WTC11 (cell line): ENCODE data around the gene MYO19. TPM values are rescaled to one million over a fixed set of nuclear protein-coding genes. Genes with fewer than 3 reads are reported as not detected.
"Not testable (repeated sequence)": the region's sequence is repeated elsewhere in the genome, so short reads cannot be mapped to it uniquely, and the experiment has no call there.

Experiments used
- ATAC-seq: fragments of 200-7000 bp; cut with Tn5 transposase; 2 replicates; pipeline ENCODE4 v1.10.0; 2021; ENCODE audit warnings: mild to moderate bottlenecking, moderate library complexity
- CTCF ChIA-PET: fragments of 300-600 bp; sonication (Branson Sonifier 250); formaldehyde crosslinking; loops from one replicate; lab custom pipeline; 2021; ENCODE audit warnings: antibody characterized with exemption; lab: Charles Lee
- POLR2A ChIA-PET: fragments of 350-600 bp; sonication (Branson Sonifier 250); formaldehyde crosslinking; loops from one replicate; lab custom pipeline; 2021; ENCODE audit warnings: antibody characterized with exemption; lab: Charles Lee
- DNase-seq: peaks from one replicate; pipeline ENCODE4 v3.0.0; 2021; ENCODE audit warnings: low spot score
- H3K27ac Mint-ChIP-seq: 2 replicates; pipeline ENCODE4 v1.8.0; 2021; ENCODE audit warnings: mixed read lengths
- H3K27me3 Mint-ChIP-seq: 2 replicates; pipeline ENCODE4 v1.8.0; 2021; ENCODE audit warnings: low read depth, mild to moderate bottlenecking, moderate library complexity, mixed read lengths
- H3K36me3 Mint-ChIP-seq: 2 replicates; pipeline ENCODE4 v1.8.0; 2021; ENCODE audit warnings: mixed read lengths
- H3K4me1 Mint-ChIP-seq: 2 replicates; pipeline ENCODE4 v1.8.0; 2022; ENCODE audit warnings: mixed read lengths
- H3K4me3 Mint-ChIP-seq: 2 replicates; pipeline ENCODE4 v1.8.0; 2021; ENCODE audit warnings: mild to moderate bottlenecking, moderate library complexity, mixed read lengths
- H3K9me3 Mint-ChIP-seq: 2 replicates; pipeline ENCODE4 v1.8.0; 2021; ENCODE audit warnings: mixed read lengths
- CREM ChIP-seq: sonication (generic); formaldehyde crosslinking; IDR thresholded peaks from 2 replicates; pipeline ENCODE4 v1.8.1; 2022; ENCODE audit warnings: mild to moderate bottlenecking, missing genetic modification reagents, moderate library complexity
- FOXK1 ChIP-seq: sonication (generic); formaldehyde crosslinking; IDR thresholded peaks from 2 replicates; pipeline ENCODE4 v1.8.0; 2022; ENCODE audit warnings: mild to moderate bottlenecking, moderate library complexity, missing genetic modification reagents
- GABPB1 ChIP-seq: sonication (generic); formaldehyde crosslinking; IDR thresholded peaks from 2 replicates; pipeline ENCODE4 v1.8.1; 2023; ENCODE audit warnings: mild to moderate bottlenecking, missing genetic modification reagents
- JAZF1 ChIP-seq: fragments of 250-450 bp; sonication (Bioruptor Pico); IDR thresholded peaks from 2 replicates; pipeline ENCODE4 v1.9.0; 2021; ENCODE audit warnings: moderate library complexity, mild to moderate bottlenecking, inconsistent platforms
- OVOL2 ChIP-seq: fragments of 250-450 bp; sonication (Bioruptor Pico); IDR thresholded peaks from 2 replicates; pipeline ENCODE4 v1.9.0; 2021; ENCODE audit warnings: mild to moderate bottlenecking, borderline replicate concordance
- RELA ChIP-seq: sonication (generic); formaldehyde crosslinking; IDR thresholded peaks from 2 replicates; pipeline ENCODE4 v1.8.1; 2022; ENCODE audit warnings: missing genetic modification reagents, mild to moderate bottlenecking, borderline replicate concordance
- TCF7 ChIP-seq: sonication (generic); formaldehyde crosslinking; IDR thresholded peaks from 2 replicates; pipeline ENCODE4 v1.8.0; 2022; ENCODE audit warnings: mild to moderate bottlenecking, low read depth, missing genetic modification reagents, moderate library complexity
- ZBTB21 ChIP-seq: sonication (generic); formaldehyde crosslinking; IDR thresholded peaks from 2 replicates; pipeline ENCODE4 v1.8.1; 2023; ENCODE audit warnings: mild to moderate bottlenecking, missing genetic modification reagents, borderline replicate concordance
- ZNF396 ChIP-seq: fragments of 250-450 bp; sonication (Bioruptor Pico); IDR thresholded peaks from 2 replicates; pipeline ENCODE4 v1.8.0; 2021; ENCODE audit warnings: mild to moderate bottlenecking, moderate library complexity, borderline replicate concordance
- ZNF416 ChIP-seq: fragments of 250-450 bp; sonication (Bioruptor Pico); IDR thresholded peaks from 2 replicates; pipeline ENCODE4 v1.9.0; 2021; ENCODE audit warnings: mild to moderate bottlenecking, inconsistent platforms
- ZNF423 ChIP-seq: fragments of 250-450 bp; sonication (Bioruptor Pico); IDR thresholded peaks from 2 replicates; pipeline ENCODE4 v2.1.2; 2022; ENCODE audit warnings: mild to moderate bottlenecking, moderate library complexity
- ZNF671 ChIP-seq: fragments of 250-450 bp; sonication (Bioruptor Pico); IDR thresholded peaks from 2 replicates; pipeline ENCODE4 v1.8.0; 2021; ENCODE audit warnings: mild to moderate bottlenecking
- total RNA-seq: library from RNA; stranded (reverse); gene quantifications from 3 replicates; pipeline ENCODE4 v1.2.3, GENCODE V29; 2021
- TF ChIP-seq, protein P1 (sequence below): fragments of 250-450 bp; sonication (Bioruptor Pico); IDR thresholded peaks from 2 replicates; pipeline ENCODE4 v1.9.0; 2021; ENCODE audit warnings: mild to moderate bottlenecking
- TF ChIP-seq, protein P2 (sequence below): sonication (generic); formaldehyde crosslinking; IDR thresholded peaks from 2 replicates; pipeline ENCODE4 v1.8.0; 2022; ENCODE audit warnings: mild to moderate bottlenecking, missing genetic modification reagents
- TF ChIP-seq, protein P3 (sequence below): sonication (generic); formaldehyde crosslinking; IDR thresholded peaks from 2 replicates; pipeline ENCODE4 v1.8.1; 2023; ENCODE audit warnings: mild to moderate bottlenecking, missing genetic modification reagents
- TF ChIP-seq, protein P4 (sequence below): sonication (generic); formaldehyde crosslinking; IDR thresholded peaks from 2 replicates; pipeline ENCODE4 v1.8.1; 2022; ENCODE audit warnings: low read depth, missing genetic modification reagents, borderline replicate concordance
- TF ChIP-seq, protein P5 (sequence below): sonication (generic); formaldehyde crosslinking; IDR thresholded peaks from 2 replicates; pipeline ENCODE4 v1.8.0; 2023; ENCODE audit warnings: mild to moderate bottlenecking, missing genetic modification reagents

MYO19 gene
- total RNA-seq, 1 experiment from 2014 or later = 146 TPM

DNA sequence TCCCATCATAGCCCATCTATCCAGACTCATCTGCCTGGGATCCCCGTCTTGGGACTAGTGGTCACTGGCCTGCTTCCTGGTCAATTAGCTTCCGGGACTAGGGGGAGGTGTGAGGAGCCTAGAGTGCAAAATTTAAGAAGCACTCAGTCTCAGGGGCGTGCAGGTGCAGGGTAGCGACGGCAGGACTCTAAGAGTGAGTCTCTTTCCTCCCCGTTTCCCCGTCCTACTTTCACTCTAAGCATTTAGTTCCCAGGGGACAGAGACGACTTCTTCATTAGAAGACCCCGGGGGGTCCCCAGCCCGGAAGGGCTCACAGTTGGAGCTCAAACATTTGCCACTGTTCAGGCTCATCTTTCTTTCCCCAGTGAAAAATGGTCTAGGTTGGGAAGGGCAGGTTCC is 48.9 kb downstream of the MYO19 start:
- H3K36me3 Mint-ChIP-seq = no peaks in the 10 kb centered on the region; the same call in 1 of the 2 replicates
- ATAC-seq = no peak; the same call in 1 of the 2 replicates
- DNase-seq = peak; percentile 31
- H3K27me3 Mint-ChIP-seq = peaks cover 53% of the 10 kb centered on the region
- POLR2A ChIA-PET = interaction anchor here (0.6 kb wide), 2 partner anchors 564 to 603 kb away, joined by 7 to 9 read pairs; no protein-coding TSS in a partner anchor
- H3K4me1 Mint-ChIP-seq = peaks cover 29% of the 10 kb centered on the region
- no peaks in the 10 kb centered on the region for H3K9me3 Mint-ChIP-seq
- no peak for TF ChIP-seq OVOL2
- 0 out of 2 replicates have a peak, but pooled peaks have one; percentile 25 for TF ChIP-seq ZNF423 (CRISPR knock-in tag)
- CTCF ChIA-PET = interaction anchor here (1.2 to 1.4 kb wide), 5 partner anchors 48 to 517 kb away, joined by 3 to 9 read pairs (median 4); partner anchors contain the start of genes MYO19 and PIGW
- peak overlapping the region; percentile 100 for H3K27ac Mint-ChIP-seq
- H3K4me3 Mint-ChIP-seq = peak overlapping the region; percentile 99

DNA sequence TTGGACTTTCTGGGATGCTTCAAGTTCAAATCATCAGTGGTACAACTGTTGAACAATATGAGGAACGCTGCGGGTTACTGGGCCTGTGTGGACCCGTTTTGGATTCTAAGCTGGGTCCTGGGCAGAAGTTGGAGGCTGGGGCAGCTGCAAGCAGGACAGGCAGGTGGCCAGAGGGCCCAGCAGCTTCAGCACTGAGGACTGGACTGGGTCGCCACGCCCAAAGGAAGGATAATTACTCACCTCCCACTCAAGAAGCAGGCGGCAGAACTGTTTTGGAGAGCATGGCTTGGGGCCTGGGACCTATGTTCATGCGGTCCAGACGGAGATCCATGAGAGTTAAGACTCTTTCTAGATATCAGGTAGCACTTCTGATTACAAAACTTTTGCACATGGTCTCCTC is 49.6 kb downstream of the MYO19 start:
- Mint-ChIP-seq H3K4me3 (peak overlapping the region; percentile 99; the same call in 1 of the 2 replicates), H3K27me3 (peaks cover 60% of the 10 kb centered on the region), H3K36me3 (no peaks in the 10 kb centered on the region; the same call in 1 of the 2 replicates), H3K4me1 (peaks cover 29% of the 10 kb centered on the region), H3K27ac (no peak overlapping the region), H3K9me3 (no peaks in the 10 kb centered on the region)
- ChIA-PET CTCF (interaction anchor here (1.2 to 1.3 kb wide), 2 partner anchors 107 to 503 kb away, joined by 3 read pairs; no protein-coding TSS in a partner anchor), POLR2A (no interaction called here)
- DNase-seq (no peak), ATAC-seq (no peak)
- TF ChIP-seq OVOL2 (no peak), RELA (CRISPR knock-in tag) (no peak), ZNF396 (CRISPR knock-in tag) (no peak), TCF7 (CRISPR knock-in tag) (no peak)
- TF ChIP-seq, protein P1, sequence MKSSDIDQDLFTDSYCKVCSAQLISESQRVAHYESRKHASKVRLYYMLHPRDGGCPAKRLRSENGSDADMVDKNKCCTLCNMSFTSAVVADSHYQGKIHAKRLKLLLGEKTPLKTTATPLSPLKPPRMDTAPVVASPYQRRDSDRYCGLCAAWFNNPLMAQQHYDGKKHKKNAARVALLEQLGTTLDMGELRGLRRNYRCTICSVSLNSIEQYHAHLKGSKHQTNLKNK (CRISPR knock-in tag) = no peak
- TF ChIP-seq, protein P2, sequence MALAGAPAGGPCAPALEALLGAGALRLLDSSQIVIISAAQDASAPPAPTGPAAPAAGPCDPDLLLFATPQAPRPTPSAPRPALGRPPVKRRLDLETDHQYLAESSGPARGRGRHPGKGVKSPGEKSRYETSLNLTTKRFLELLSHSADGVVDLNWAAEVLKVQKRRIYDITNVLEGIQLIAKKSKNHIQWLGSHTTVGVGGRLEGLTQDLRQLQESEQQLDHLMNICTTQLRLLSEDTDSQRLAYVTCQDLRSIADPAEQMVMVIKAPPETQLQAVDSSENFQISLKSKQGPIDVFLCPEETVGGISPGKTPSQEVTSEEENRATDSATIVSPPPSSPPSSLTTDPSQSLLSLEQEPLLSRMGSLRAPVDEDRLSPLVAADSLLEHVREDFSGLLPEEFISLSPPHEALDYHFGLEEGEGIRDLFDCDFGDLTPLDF = no peak

DNA sequence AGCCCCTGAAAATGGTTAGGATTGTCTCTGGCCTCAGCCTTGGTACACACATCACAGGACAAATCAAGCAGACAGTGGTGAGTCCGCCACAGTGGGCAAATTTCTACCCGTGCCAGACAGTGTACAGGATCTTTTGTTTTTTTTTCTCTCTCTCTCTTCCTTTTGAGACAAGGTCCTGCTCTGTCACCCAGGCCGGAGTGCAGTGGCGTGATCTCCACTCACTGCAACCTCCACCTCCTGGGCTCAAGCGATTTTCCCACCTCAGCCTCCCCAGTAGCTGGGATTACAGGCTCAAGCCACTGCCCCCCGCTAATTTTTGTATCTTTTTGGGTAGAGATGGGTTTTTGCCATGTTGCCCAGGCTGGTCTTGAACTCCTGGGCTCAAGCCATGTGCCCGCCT is 50.6 kb downstream of the MYO19 start:
- ATAC-seq, H3K36me3 Mint-ChIP-seq, DNase-seq, POLR2A ChIA-PET, H3K27ac Mint-ChIP-seq, H3K9me3 Mint-ChIP-seq, H3K4me3 Mint-ChIP-seq: not testable (repeated sequence)
- CTCF ChIA-PET = interaction anchor here (1.5 to 2.0 kb wide), 3 partner anchors 359 to 553 kb away, joined by 7 to 15 read pairs (median 8); partner anchors contain the start of genes CCL16 and RDM1
- peaks cover 29% of the 10 kb centered on the region for H3K4me1 Mint-ChIP-seq
- peaks cover 64% of the 10 kb centered on the region for H3K27me3 Mint-ChIP-seq

DNA sequence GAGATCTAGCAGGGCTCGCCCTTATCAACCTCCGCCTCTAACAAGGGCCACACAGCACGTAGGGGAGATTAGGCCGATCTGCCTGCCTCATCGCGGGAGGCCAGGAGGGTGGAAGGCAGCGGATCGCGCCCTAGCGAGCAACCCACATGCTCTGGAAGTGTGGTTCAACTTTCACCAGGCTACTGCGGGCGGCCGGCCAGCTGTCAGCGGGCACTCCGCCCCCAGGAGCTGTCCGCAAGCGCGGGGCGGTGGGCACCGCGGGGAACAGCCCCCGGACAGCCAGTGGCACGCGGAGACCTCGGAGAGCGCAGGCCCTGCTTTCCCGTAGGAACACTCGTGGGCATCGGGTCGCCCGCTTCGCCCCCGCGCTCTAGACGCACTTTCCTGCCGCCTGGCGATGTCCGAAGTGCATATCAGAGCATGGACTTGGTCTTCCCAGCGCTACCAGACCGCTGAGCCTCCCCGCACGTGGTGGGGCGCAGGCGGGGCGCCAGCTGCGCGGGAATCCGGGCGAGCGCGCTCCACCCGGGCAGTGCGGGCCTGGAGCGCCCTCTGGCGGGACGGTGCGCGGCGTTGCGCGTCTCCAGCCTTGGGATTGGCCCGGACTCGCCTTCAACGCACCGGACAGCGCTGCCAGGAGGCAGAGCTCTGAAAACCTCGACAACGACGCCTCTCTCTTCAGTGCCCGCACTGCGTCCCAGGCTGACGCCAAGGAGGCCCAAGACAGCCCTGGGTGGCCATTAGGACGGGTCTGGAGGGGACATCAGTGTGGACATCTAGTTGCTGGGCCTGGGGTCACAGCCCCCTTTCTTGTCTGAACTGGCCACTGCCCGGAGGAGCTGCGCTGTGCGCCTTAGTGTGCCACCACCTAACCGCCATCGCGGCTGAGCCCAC is 51.8 kb downstream of the MYO19 start:
- Mint-ChIP-seq H3K4me3 (peak overlapping the region; percentile 35), H3K27ac (no peak overlapping the region), H3K27me3 (peaks cover 64% of the 10 kb centered on the region), H3K4me1 (peaks cover 29% of the 10 kb centered on the region), H3K36me3 (no peaks in the 10 kb centered on the region; the same call in 1 of the 2 replicates), H3K9me3 (no peaks in the 10 kb centered on the region)
- POLR2A ChIA-PET = no interaction called here
- DNase-seq (peak; percentile 93), ATAC-seq (peak; percentile 82)
- CTCF ChIA-PET = interaction anchor here (0.5 to 2.9 kb wide), 32 partner anchors 11 to 719 kb away, joined by 3 to 24 read pairs (median 4); partner anchors contain the start of genes CCL16, MRM1, MYO19 and PIGW
- TF ChIP-seq ZNF416 (CRISPR knock-in tag) (peak; percentile 90), ZBTB21 (CRISPR knock-in tag) (peak; percentile 96), FOXK1 (peak; percentile 99), GABPB1 (CRISPR knock-in tag) (peak; percentile 84), JAZF1 (no peak), ZNF671 (no peak), CREM (peak; percentile 94)
- TF ChIP-seq, protein P3, sequence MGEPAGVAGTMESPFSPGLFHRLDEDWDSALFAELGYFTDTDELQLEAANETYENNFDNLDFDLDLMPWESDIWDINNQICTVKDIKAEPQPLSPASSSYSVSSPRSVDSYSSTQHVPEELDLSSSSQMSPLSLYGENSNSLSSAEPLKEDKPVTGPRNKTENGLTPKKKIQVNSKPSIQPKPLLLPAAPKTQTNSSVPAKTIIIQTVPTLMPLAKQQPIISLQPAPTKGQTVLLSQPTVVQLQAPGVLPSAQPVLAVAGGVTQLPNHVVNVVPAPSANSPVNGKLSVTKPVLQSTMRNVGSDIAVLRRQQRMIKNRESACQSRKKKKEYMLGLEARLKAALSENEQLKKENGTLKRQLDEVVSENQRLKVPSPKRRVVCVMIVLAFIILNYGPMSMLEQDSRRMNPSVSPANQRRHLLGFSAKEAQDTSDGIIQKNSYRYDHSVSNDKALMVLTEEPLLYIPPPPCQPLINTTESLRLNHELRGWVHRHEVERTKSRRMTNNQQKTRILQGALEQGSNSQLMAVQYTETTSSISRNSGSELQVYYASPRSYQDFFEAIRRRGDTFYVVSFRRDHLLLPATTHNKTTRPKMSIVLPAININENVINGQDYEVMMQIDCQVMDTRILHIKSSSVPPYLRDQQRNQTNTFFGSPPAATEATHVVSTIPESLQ (CRISPR knock-in tag) = peak; percentile 77; the same call in 1 of the 2 replicates
- TF ChIP-seq, protein P2 = peak; percentile 99
- TF ChIP-seq, protein P4, sequence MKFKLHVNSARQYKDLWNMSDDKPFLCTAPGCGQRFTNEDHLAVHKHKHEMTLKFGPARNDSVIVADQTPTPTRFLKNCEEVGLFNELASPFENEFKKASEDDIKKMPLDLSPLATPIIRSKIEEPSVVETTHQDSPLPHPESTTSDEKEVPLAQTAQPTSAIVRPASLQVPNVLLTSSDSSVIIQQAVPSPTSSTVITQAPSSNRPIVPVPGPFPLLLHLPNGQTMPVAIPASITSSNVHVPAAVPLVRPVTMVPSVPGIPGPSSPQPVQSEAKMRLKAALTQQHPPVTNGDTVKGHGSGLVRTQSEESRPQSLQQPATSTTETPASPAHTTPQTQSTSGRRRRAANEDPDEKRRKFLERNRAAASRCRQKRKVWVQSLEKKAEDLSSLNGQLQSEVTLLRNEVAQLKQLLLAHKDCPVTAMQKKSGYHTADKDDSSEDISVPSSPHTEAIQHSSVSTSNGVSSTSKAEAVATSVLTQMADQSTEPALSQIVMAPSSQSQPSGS = peak; percentile 94
- TF ChIP-seq, protein P5, sequence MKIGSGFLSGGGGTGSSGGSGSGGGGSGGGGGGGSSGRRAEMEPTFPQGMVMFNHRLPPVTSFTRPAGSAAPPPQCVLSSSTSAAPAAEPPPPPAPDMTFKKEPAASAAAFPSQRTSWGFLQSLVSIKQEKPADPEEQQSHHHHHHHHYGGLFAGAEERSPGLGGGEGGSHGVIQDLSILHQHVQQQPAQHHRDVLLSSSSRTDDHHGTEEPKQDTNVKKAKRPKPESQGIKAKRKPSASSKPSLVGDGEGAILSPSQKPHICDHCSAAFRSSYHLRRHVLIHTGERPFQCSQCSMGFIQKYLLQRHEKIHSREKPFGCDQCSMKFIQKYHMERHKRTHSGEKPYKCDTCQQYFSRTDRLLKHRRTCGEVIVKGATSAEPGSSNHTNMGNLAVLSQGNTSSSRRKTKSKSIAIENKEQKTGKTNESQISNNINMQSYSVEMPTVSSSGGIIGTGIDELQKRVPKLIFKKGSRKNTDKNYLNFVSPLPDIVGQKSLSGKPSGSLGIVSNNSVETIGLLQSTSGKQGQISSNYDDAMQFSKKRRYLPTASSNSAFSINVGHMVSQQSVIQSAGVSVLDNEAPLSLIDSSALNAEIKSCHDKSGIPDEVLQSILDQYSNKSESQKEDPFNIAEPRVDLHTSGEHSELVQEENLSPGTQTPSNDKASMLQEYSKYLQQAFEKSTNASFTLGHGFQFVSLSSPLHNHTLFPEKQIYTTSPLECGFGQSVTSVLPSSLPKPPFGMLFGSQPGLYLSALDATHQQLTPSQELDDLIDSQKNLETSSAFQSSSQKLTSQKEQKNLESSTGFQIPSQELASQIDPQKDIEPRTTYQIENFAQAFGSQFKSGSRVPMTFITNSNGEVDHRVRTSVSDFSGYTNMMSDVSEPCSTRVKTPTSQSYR (CRISPR knock-in tag) = peak; percentile 95
